SH-SY5Y (cell line): ENCODE data around the gene LTBP1.

ENCODE experiments used
- GATA2 ChIP-seq: IDR thresholded peaks from 2 replicates; pipeline ENCODE4 v1.6.1; 2011; ENCODE audit warnings: mild to moderate bottlenecking, low read depth, low read length
- GATA3 ChIP-seq: IDR thresholded peaks from 2 replicates; pipeline ENCODE4 v1.6.1; 2011; ENCODE audit warnings: low read depth, mild to moderate bottlenecking, low read length, moderate library complexity

GRCh38 chr2:32904751-32905150 lies 42.0 kb upstream of the LTBP1 start:
- TF ChIP-seq GATA2 (no peak), GATA3 (no peak)
